A549 (cell line): ENCODE measurements around the gene COBLL1. TPM values are rescaled to one million over a fixed set of nuclear protein-coding genes. Genes with fewer than 3 reads are reported as not detected.

Experiments
- ATAC-seq, 2 experiments: fragments of 200-7000 bp in 1 of 2; fragments of >200 bp in 1 of 2; cut with Nextera tagmentation in 1 of 2; cut with Tn5 transposase in 1 of 2; 3 replicates each; pipeline versions ENCODE4 v1.8.0 to v1.9.1; 2018 to 2020; ENCODE audit warnings: mild to moderate bottlenecking in 1 of 2, moderate library complexity in 1 of 2
- CTCF ChIA-PET: fragments of 300-600 bp; sonication (Branson Sonifier 250); formaldehyde crosslinking; extraction: SDS; loops from one replicate; lab custom pipeline; 2021; ENCODE audit warnings: antibody characterized with exemption, inconsistent platforms; lab: Yijun Ruan, JAX
- POLR2A ChIA-PET: fragments of 350-600 bp; formaldehyde crosslinking; extraction: SDS; loops from one replicate; lab custom pipeline; 2021; ENCODE audit warnings: antibody characterized with exemption, inconsistent platforms; lab: Yijun Ruan, JAX
- DNase-seq, 2 experiments: peaks; one replicate each; pipeline versions ENCODE4 v3.0.0 to v3.0.0-alpha.2; 2011 to 2016; ENCODE audit warnings: low read depth in 1 of 2, low spot score in 1 of 2
- FAIRE-seq: peaks from 2 replicates; lab custom pipeline; 2011; peaks lifted over from hg19 to GRCh38; lab: Jason Lieb, UNC
- H3K27ac ChIP-seq, 2 experiments: fragments of >200 bp; sonication (Bioruptor Twin); formaldehyde crosslinking; 3 replicates each; pipeline ENCODE4 v1.5.1; 2016 to 2017
- H3K4me1 ChIP-seq: fragments of >200 bp; sonication (Bioruptor Twin); formaldehyde crosslinking; 3 replicates; pipeline ENCODE4 v1.6.1; 2016
- H3K4me2 ChIP-seq: fragments of >200 bp; sonication (Bioruptor Twin); formaldehyde crosslinking; 3 replicates; pipeline ENCODE4 v1.6.1; 2016
- H3K4me3 ChIP-seq: fragments of >200 bp; sonication (Bioruptor Twin); formaldehyde crosslinking; 3 replicates; pipeline ENCODE4 v1.5.1; 2016
- H3K9me3 ChIP-seq: fragments of >200 bp; sonication (Bioruptor Twin); formaldehyde crosslinking; 3 replicates; pipeline ENCODE4 v1.6.1; 2016
- ATOH8 ChIP-seq: fragments of 250-450 bp; sonication (Bioruptor Pico); IDR thresholded peaks from 2 replicates; pipeline ENCODE4 v1.5.0; 2020; ENCODE audit warnings: low read depth, mild to moderate bottlenecking, moderate library complexity
- BHLHE40 ChIP-seq: IDR thresholded peaks from 2 replicates; pipeline ENCODE4 v1.6.1; 2012; ENCODE audit warnings: low read depth, low read length, inconsistent platforms
- CBX8 ChIP-seq: fragments of 200-600 bp; sonication (generic); IDR thresholded peaks from 2 replicates; pipeline ENCODE4 v1.6.1; 2016
- CEBPB ChIP-seq, 2 experiments: fragments of >200 bp in 1 of 2; sonication (Bioruptor Twin) in 1 of 2; formaldehyde crosslinking in 1 of 2; IDR thresholded peaks; 2 replicates each; pipeline ENCODE4 v1.6.1; 2012 to 2016
- CHD2 ChIP-seq: fragments of 150-350 bp; IDR thresholded peaks from 2 replicates; pipeline ENCODE4 v1.6.1; 2014; ENCODE audit warnings: low read length; ENCODE audit not compliant: partially characterized antibody
- EHF ChIP-seq: fragments of 250-450 bp; sonication (Bioruptor Pico); IDR thresholded peaks from 2 replicates; pipeline ENCODE4 v1.5.0; 2020; ENCODE audit warnings: mild to moderate bottlenecking
- GATA3 ChIP-seq: IDR thresholded peaks from 2 replicates; pipeline ENCODE4 v1.6.1; 2012; ENCODE audit warnings: borderline replicate concordance
- HDAC2 ChIP-seq: fragments of 200-600 bp; sonication (generic); IDR thresholded peaks from 2 replicates; pipeline ENCODE4 v1.6.1; 2016
- HES2 ChIP-seq: fragments of >200 bp; sonication (Bioruptor Twin); formaldehyde crosslinking; IDR thresholded peaks from 2 replicates; pipeline ENCODE4 v1.6.1; 2016
- HEYL ChIP-seq: fragments of 250-450 bp; sonication (Bioruptor Pico); IDR thresholded peaks from 2 replicates; pipeline ENCODE4 v1.8.0; 2021; ENCODE audit warnings: mild to moderate bottlenecking, moderate library complexity
- HMGXB4 ChIP-seq: fragments of 250-450 bp; sonication (Bioruptor Pico); IDR thresholded peaks from 2 replicates; pipeline ENCODE4 v1.5.0; 2021; ENCODE audit warnings: mild to moderate bottlenecking, moderate library complexity, borderline replicate concordance
- MAZ ChIP-seq: fragments of 150-350 bp; IDR thresholded peaks from 2 replicates; pipeline ENCODE4 v1.6.1; 2014; ENCODE audit warnings: antibody characterized with exemption, low read depth, low read length, borderline replicate concordance
- MYC ChIP-seq: IDR thresholded peaks from 2 replicates; pipeline ENCODE4 v1.6.1; 2012; ENCODE audit warnings: mild to moderate bottlenecking, inconsistent platforms, low read length, improper control_type of control experiment, borderline replicate concordance
- NFE2L2 ChIP-seq: fragments of 150-350 bp; conservative IDR thresholded peaks from 2 replicates; pipeline ENCODE4 v1.6.1; 2014; ENCODE audit warnings: low read length
- NR3C1 ChIP-seq: fragments of >200 bp; sonication (Bioruptor Twin); formaldehyde crosslinking; IDR thresholded peaks from 3 replicates; pipeline ENCODE4 v1.6.1; 2017
- POLR2A ChIP-seq: IDR thresholded peaks from 2 replicates; pipeline ENCODE4 v1.6.1; 2012; ENCODE audit warnings: mild to moderate bottlenecking, low read length
- POLR2AphosphoS2 ChIP-seq: conservative IDR thresholded peaks from 2 replicates; pipeline ENCODE4 v1.6.1; 2012; ENCODE audit warnings: low read length, improper control_type of control experiment, inconsistent platforms
- RAD21 ChIP-seq, 2 experiments: fragments of >200 bp in 1 of 2; sonication (Bioruptor Twin) in 1 of 2; formaldehyde crosslinking in 1 of 2; IDR thresholded peaks in 1 of 2; conservative IDR thresholded peaks in 1 of 2; 2 replicates in 1 of 2; 3 replicates in 1 of 2; pipeline ENCODE4 v1.6.1; 2012 to 2018; ENCODE audit warnings: inconsistent platforms in 1 of 2
- REST ChIP-seq: fragments of 200-600 bp; sonication (generic); IDR thresholded peaks from 2 replicates; pipeline ENCODE4 v1.6.1; 2016; ENCODE audit warnings: antibody characterized with exemption, mild to moderate bottlenecking, moderate library complexity
- USF2 ChIP-seq: fragments of 450-650 bp; IDR thresholded peaks from 2 replicates; pipeline ENCODE4 v1.6.1; 2014; ENCODE audit warnings: antibody characterized with exemption
- ZFP36 ChIP-seq: fragments of 450-650 bp; IDR thresholded peaks from 2 replicates; pipeline ENCODE4 v1.6.1; 2014; ENCODE audit warnings: borderline replicate concordance; ENCODE audit not compliant: partially characterized antibody
- WGBS: methylation state at CpG from one replicate; pipeline ENCODE4 v1.1.6; 2017; ENCODE audit errors: missing lambda C conversion rate; 5-methylcytosine and 5-hydroxymethylcytosine counted together
- polyA plus RNA-seq, 4 experiments: library from polyadenylated mRNA; depleted of rRNA in 3 of 4; stranded (reverse); fragments of >200 nt; fragmentation: RNase III in 1 of 4; extraction: RNeasy Plus Mini Kit Qiagen cat#74134 plus additional on column Dnase treatment in 1 of 4; gene quantifications; 2 replicates in 3 of 4; 3 replicates in 1 of 4; pipeline ENCODE4 v1.2.3, GENCODE V29; 2011 to 2017

The COBLL1 gene
- polyA plus RNA-seq, 2 of the 4 experiments (the other 2 are of a cell fraction): 2.6 to 5.3 TPM

GRCh38 chr2:164770421-164770916, 71.2 kb downstream of the COBLL1 start:
- TF ChIP-seq GATA3: no peak
- no peak for TF ChIP-seq CHD2
- TF ChIP-seq EHF (CRISPR knock-in tag): no peak
- TF ChIP-seq ZFP36: no peak
- TF ChIP-seq POLR2A: no peak
- TF ChIP-seq NFE2L2: no peak
- TF ChIP-seq POLR2AphosphoS2: no peak
- TF ChIP-seq RAD21 (conservative IDR thresholded peaks at IDR 0.05 in 1 of 2, IDR thresholded peaks at IDR 0.05 in 1 of 2): no peak
- TF ChIP-seq NR3C1: no peak
- no peak for TF ChIP-seq HEYL (CRISPR knock-in tag)
- no peak for TF ChIP-seq MYC
- TF ChIP-seq HMGXB4: no peak
- TF ChIP-seq REST: no peak
- no peak for TF ChIP-seq BHLHE40
- no peak for TF ChIP-seq HES2
- FAIRE-seq (no peak), ATAC-seq (no peak), DNase-seq (no peak)
- ChIA-PET CTCF (interaction anchor here (0.6 kb wide), 1 partner anchor 143 kb away, joined by 4 read pairs; no protein-coding TSS in a partner anchor), POLR2A (no interaction called here)
- peaks cover 3% of the 10 kb centered on the region; the same call in 1 of the 3 replicates for H3K4me1 ChIP-seq
- no peak overlapping the region for H3K27ac ChIP-seq
- H3K4me3 ChIP-seq: no peak overlapping the region
- no peaks in the 10 kb centered on the region for H3K9me3 ChIP-seq
- no peak overlapping the region for H3K4me2 ChIP-seq
- 80% methylated on average over 4 of the region's 4 CpGs for WGBS

- DNase-seq: no peak
These were observed 74.7 kb downstream of the COBLL1 start for GRCh38 chr2:164766954-164767320.

More at GRCh38 chr2:164766954-164767320, 74.7 kb downstream of the COBLL1 start:
- TF ChIP-seq ATOH8 (CRISPR knock-in tag) (no peak), MAZ (no peak), USF2 (no peak), REST (no peak), HEYL (CRISPR knock-in tag) (no peak), NFE2L2 (no peak), HDAC2 (no peak), CEBPB (IDR thresholded peaks at IDR 0.05) (no peak), CBX8 (no peak), HES2 (no peak)
- no peak overlapping the region for H3K27ac ChIP-seq
- no peak for ATAC-seq
- H3K4me2 ChIP-seq: no peak overlapping the region
- FAIRE-seq: no peak
- CTCF ChIA-PET: no interaction called here
- no peaks in the 10 kb centered on the region for H3K9me3 ChIP-seq
- 86% methylated on average over 3 of the region's 3 CpGs for WGBS
- H3K4me3 ChIP-seq: no peak overlapping the region
- peaks cover 3% of the 10 kb centered on the region; the same call in 1 of the 3 replicates for H3K4me1 ChIP-seq
- POLR2A ChIA-PET: no interaction called here
